Muscle of leg (tissue), 11 donors: Measurements from ENCODE around the gene SPINK9. TPM values are rescaled to one million over a fixed set of nuclear protein-coding genes. Genes with fewer than 3 reads are reported as not detected.

ENCODE experiments used
- DNase-seq: peaks from one replicate; pipeline ENCODE4 v3.0.0; 2013
- H3K27ac ChIP-seq: one replicate; pipeline ENCODE4 v1.5.1; 2013; ENCODE audit warnings: mild to moderate bottlenecking, low read length, control low read depth
- H3K27me3 ChIP-seq: one replicate; pipeline ENCODE4 v1.6.1; 2013; ENCODE audit warnings: low read length; ENCODE audit not compliant: control insufficient read depth, insufficient read depth
- H3K36me3 ChIP-seq: one replicate; pipeline ENCODE4 v1.6.1; 2013; ENCODE audit warnings: low read length; ENCODE audit not compliant: control insufficient read depth, insufficient read depth
- H3K4me1 ChIP-seq: one replicate; pipeline ENCODE4 v1.6.1; 2013; ENCODE audit warnings: low read length; ENCODE audit not compliant: control insufficient read depth, insufficient read depth
- H3K4me3 ChIP-seq: one replicate; pipeline ENCODE4 v1.5.1; 2013; ENCODE audit warnings: low read length, control low read depth
- H3K9me3 ChIP-seq: replicated peaks from 2 replicates; pipeline ENCODE4 v1.6.1; 2013; ENCODE audit warnings: low read depth, low read length; ENCODE audit not compliant: control insufficient read depth
- WGBS: methylation state at CpG from one replicate; pipeline ENCODE4 v1.1.5; 2013; ENCODE audit warnings: missing lambda C conversion rate; ENCODE audit not compliant: insufficient coverage; 5-methylcytosine and 5-hydroxymethylcytosine counted together
- polyA plus RNA-seq, 8 donors: library from polyadenylated mRNA; unstranded; fragments of 120-200 nt; gene quantifications; one replicate each; pipeline versions ENCODE4 v1.2.1 to v1.2.3, GENCODE V29; 2013; ENCODE audit warnings: inconsistent platforms in 1 of 8, low replicate concordance in 1 of 8; ENCODE audit not compliant: insufficient read length in 8 of 8, insufficient read depth in 1 of 8
- total RNA-seq: library from RNA; stranded (reverse); fragments of 120-200 nt; gene quantifications from one replicate; pipeline ENCODE4 v1.2.4, GENCODE V29; 2013

SPINK9 gene
- total and polyA plus RNA-seq, 9 donors: 0.18 TPM; not detected in 8

- no peaks in the 10 kb centered on the region for H3K27me3 ChIP-seq
- WGBS: under 1% methylated on average over 37 of the region's 45 CpGs
- H3K27ac ChIP-seq: peak within 1 kb of the TSS; percentile 95
- no peaks in the 10 kb centered on the region for H3K9me3 ChIP-seq
- peaks cover 6% of the 10 kb centered on the region for H3K36me3 ChIP-seq
- peaks cover 8% of the 10 kb centered on the region for H3K4me1 ChIP-seq
- DNase-seq: peak; percentile 99
- H3K4me3 ChIP-seq: peak within 1 kb of the TSS; percentile 96
These were observed 48.4 kb downstream of the SPINK9 start, which contains the start of gene FBXO38 for GRCh38 chr5:148383564-148384379. FBXO38 (plus strand) TSS chr5:148383958; CDS start chr5:148394777, 10,819 bp downstream.

GRCh38 chr5:148384380-148384737, 49.0 kb downstream of the SPINK9 start:
- 0% methylated on average over 1 of the region's 6 CpGs for WGBS
- Histone ChIP-seq H3K4me1 (peaks cover 8% of the 10 kb centered on the region), H3K9me3 (no peaks in the 10 kb centered on the region)

GRCh38 chr5:148385094-148385493, 49.7 kb downstream of the SPINK9 start:
- Histone ChIP-seq H3K27me3 (no peaks in the 10 kb centered on the region), H3K4me1 (peaks cover 8% of the 10 kb centered on the region), H3K9me3 (no peaks in the 10 kb centered on the region), H3K36me3 (peaks cover 8% of the 10 kb centered on the region), H3K27ac (no peak overlapping the region), H3K4me3 (no peak overlapping the region)
- DNase-seq: no peak
- no CpG with 5 or more reads among the region's 1 CpG for WGBS

More at GRCh38 chr5:148384380-148384737, 49.0 kb downstream of the SPINK9 start:
- no peak for DNase-seq
- Histone ChIP-seq H3K27me3 (no peaks in the 10 kb centered on the region), H3K36me3 (peaks cover 8% of the 10 kb centered on the region), H3K4me3 (peak overlapping the region; percentile 96), H3K27ac (peak overlapping the region; percentile 95)

GRCh38 chr5:148386041-148386440, 50.7 kb downstream of the SPINK9 start:
- Histone ChIP-seq H3K9me3 (no peaks in the 10 kb centered on the region), H3K27me3 (no peaks in the 10 kb centered on the region), H3K4me3 (no peak overlapping the region), H3K27ac (no peak overlapping the region), H3K36me3 (peaks cover 8% of the 10 kb centered on the region), H3K4me1 (peaks cover 8% of the 10 kb centered on the region)
- 89% methylated on average over 1 of the region's 1 CpG for WGBS
- DNase-seq: no peak

DNA sequence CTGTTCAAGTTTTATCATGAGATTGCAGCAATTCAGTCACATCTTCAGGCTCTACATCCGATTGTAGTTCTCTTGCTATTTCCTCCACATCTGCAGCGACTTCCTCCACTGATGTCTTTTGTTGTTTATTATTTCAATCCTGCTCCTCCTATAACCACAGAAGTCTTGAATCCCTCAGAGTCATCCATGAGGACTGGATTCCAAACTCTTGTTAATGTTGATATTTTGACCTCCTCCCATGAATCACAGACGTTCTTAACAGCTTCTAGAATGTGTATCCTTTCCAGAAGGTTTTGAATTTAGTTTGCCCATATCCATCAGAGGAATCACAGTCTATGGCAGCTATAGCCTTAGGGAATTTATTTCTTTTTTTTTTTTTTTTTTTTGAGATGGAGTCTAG, 52.0 kb downstream of the SPINK9 start:
- no peaks in the 10 kb centered on the region for H3K9me3 ChIP-seq
- no peaks in the 10 kb centered on the region for H3K27me3 ChIP-seq
- H3K4me3 ChIP-seq: no peak overlapping the region
- H3K36me3 ChIP-seq: peaks cover 8% of the 10 kb centered on the region
- WGBS: no CpG with 5 or more reads among the region's 3 CpGs
- no peak overlapping the region for H3K27ac ChIP-seq
- DNase-seq: no peak
- H3K4me1 ChIP-seq: peaks cover 8% of the 10 kb centered on the region

DNA sequence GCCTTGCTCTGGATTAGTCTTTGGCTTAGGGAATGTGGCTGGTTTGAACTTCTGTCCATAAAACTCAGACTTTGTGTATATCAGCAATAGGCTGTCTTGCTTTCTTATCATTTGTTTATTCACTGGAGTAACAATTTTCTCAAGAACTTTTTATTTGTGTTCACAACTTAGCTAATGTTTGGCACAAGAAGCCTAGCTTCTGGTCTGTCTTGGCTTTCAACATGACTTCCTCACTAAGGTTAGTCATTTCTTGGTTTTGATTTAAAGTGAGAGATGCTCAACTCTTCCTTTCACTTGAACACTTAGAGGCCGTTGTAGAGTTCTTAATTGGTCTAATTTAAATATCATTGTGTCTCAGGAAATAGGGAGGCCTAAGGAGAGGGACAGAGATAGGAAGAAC, 53.3 kb downstream of the SPINK9 start:
- WGBS: no CpG with 5 or more reads among the region's 1 CpG
- Histone ChIP-seq H3K4me3 (no peak overlapping the region), H3K27me3 (no peaks in the 10 kb centered on the region), H3K9me3 (no peaks in the 10 kb centered on the region), H3K36me3 (peaks cover 8% of the 10 kb centered on the region), H3K4me1 (peaks cover 8% of the 10 kb centered on the region), H3K27ac (no peak overlapping the region)
- DNase-seq: no peak

Other genes starting within 250 kb of the SPINK9 start
- not detected for gene SPINK14, start 167.0 kb upstream of the SPINK9 start, total RNA-seq
- gene SPINK14, start 167.0 kb upstream of the SPINK9 start, polyA plus RNA-seq: not detected
- not detected for gene SPINK6, start 132.5 kb upstream of the SPINK9 start, total RNA-seq
- not detected for gene SPINK6, start 132.5 kb upstream of the SPINK9 start, polyA plus RNA-seq
- not detected for gene MARCOL, start 97.0 kb upstream of the SPINK9 start, total RNA-seq
- gene MARCOL, start 97.0 kb upstream of the SPINK9 start, polyA plus RNA-seq: not detected
- not detected for gene SPINK13, start 66.8 kb upstream of the SPINK9 start, total RNA-seq
- gene SPINK13, start 66.8 kb upstream of the SPINK9 start, polyA plus RNA-seq: under 1 TPM in 4 of 8 donors, not detected in 4; 0.24 to 0.48 (median 0.42) TPM
- not detected for gene SPINK7, start 23.1 kb upstream of the SPINK9 start, total RNA-seq
- under 1 TPM in 4 of 8 donors, not detected in 4; 0.11 to 0.74 (median 0.19) TPM for gene SPINK7, start 23.1 kb upstream of the SPINK9 start, polyA plus RNA-seq
- 30.8 TPM for gene FBXO38, start 48.4 kb downstream of the SPINK9 start, total RNA-seq
- gene FBXO38, start 48.4 kb downstream of the SPINK9 start, polyA plus RNA-seq: 10 to 100 TPM; 21.0 to 28.6 (median 24.2) TPM